B cell (primary cell): ENCODE measurements around the gene SMTN. TPM values are rescaled to one million over a fixed set of nuclear protein-coding genes. Genes with fewer than 3 reads are reported as not detected.

Experiments
- ATAC-seq: fragments of 200-7000 bp; cut with Tn5 transposase; one replicate; pipeline ENCODE4 v1.10.0; 2021; ENCODE audit warnings: low read depth, mild to moderate bottlenecking, moderate number of reproducible peaks, moderate library complexity
- CTCF ChIA-PET: fragments of 350-600 bp; sonication (Branson Sonifier 250); formaldehyde crosslinking; loops from one replicate; lab custom pipeline; 2021; ENCODE audit warnings: antibody characterized with exemption, inconsistent platforms; lab: Charles Lee
- POLR2A ChIA-PET: fragments of 350-600 bp; sonication (Branson Sonifier 250); formaldehyde crosslinking; loops from one replicate; lab custom pipeline; 2021; ENCODE audit warnings: antibody characterized with exemption; lab: Charles Lee
- DNase-seq: peaks from one replicate; pipeline ENCODE4 v3.0.0; 2013
- H2AFZ ChIP-seq: 2 replicates; pipeline ENCODE4 v1.6.1; 2012; ENCODE audit warnings: mild to moderate bottlenecking, low read depth, low read length; ENCODE audit not compliant: insufficient read depth, poor library complexity, severe bottlenecking
- H3K27ac ChIP-seq, 2 donors: 1 replicate in 1 of 2; 2 replicates in 1 of 2; pipeline ENCODE4 v1.5.1; 2012 to 2013; ENCODE audit warnings: low read length in 2 of 2, mild to moderate bottlenecking in 2 of 2, moderate library complexity in 1 of 2
- H3K27me3 ChIP-seq, 4 experiments: fragments of 200-600 bp in 1 of 4; sonication (generic) in 1 of 4; replicated peaks in 1 of 4; 1 replicate in 2 of 4; 2 replicates in 2 of 4; pipeline versions ENCODE4 v1.6.1 to v1.7.0; 2013 to 2016; ENCODE audit warnings: low read length in 3 of 4, mild to moderate bottlenecking in 2 of 4, mixed read lengths in 1 of 4, moderate library complexity in 1 of 4; ENCODE audit not compliant: insufficient read depth in 4 of 4, control insufficient read depth in 3 of 4; ENCODE audit errors: control extremely low read depth in 1 of 4
- H3K36me3 ChIP-seq, 2 experiments: replicated peaks in 1 of 2; 1 replicate in 1 of 2; 2 replicates in 1 of 2; pipeline versions ENCODE4 v1.6.1 to v1.7.1; 2013; ENCODE audit warnings: low read length in 1 of 2; ENCODE audit not compliant: insufficient read depth in 2 of 2, control insufficient read depth in 1 of 2; ENCODE audit errors: control extremely low read depth in 1 of 2, extremely low read depth in 1 of 2
- H3K4me1 ChIP-seq, 2 donors: fragments of 200-600 bp in 1 of 2; sonication (generic) in 1 of 2; 1 replicate in 1 of 2; 2 replicates in 1 of 2; pipeline versions ENCODE4 v1.5.1 to v1.6.1; 2013 to 2017; ENCODE audit warnings: low read length in 2 of 2; ENCODE audit not compliant: control insufficient read depth in 2 of 2, insufficient read depth in 2 of 2
- H3K4me2 ChIP-seq: replicated peaks from 2 replicates; pipeline ENCODE3; 2012; ENCODE audit warnings: mild to moderate bottlenecking, low read depth, low read length; ENCODE audit not compliant: poor library complexity, severe bottlenecking
- H3K4me3 ChIP-seq, 5 experiments: fragments of 200-600 bp in 1 of 5; sonication (generic) in 1 of 5; 1 replicate in 3 of 5; 2 replicates in 2 of 5; pipeline versions ENCODE4 v1.5.1 to v1.7.0; 2011 to 2016; ENCODE audit warnings: low read length in 4 of 5, mild to moderate bottlenecking in 4 of 5, low read depth in 2 of 5, control low read depth in 1 of 5, moderate library complexity in 1 of 5; ENCODE audit not compliant: insufficient read depth in 1 of 5; ENCODE audit errors: control extremely low read depth in 1 of 5, extremely low read depth in 1 of 5
- H3K79me2 ChIP-seq: fragments of 200-600 bp; sonication (generic); one replicate; pipeline ENCODE4 v1.6.0; 2016; ENCODE audit warnings: low read length; ENCODE audit not compliant: control insufficient read depth, insufficient read depth
- H3K9ac ChIP-seq: fragments of 200-600 bp; sonication (generic); 2 replicates; pipeline ENCODE4 v1.6.1; 2017; ENCODE audit warnings: mild to moderate bottlenecking, low read length, moderate library complexity
- H3K9me3 ChIP-seq, 3 donors: one replicate each; pipeline versions ENCODE4 v1.6.1 to v1.7.1; 2013; ENCODE audit warnings: low read length in 2 of 3; ENCODE audit not compliant: control insufficient read depth in 2 of 3, insufficient read depth in 1 of 3; ENCODE audit errors: control extremely low read depth in 1 of 3
- H4K20me1 ChIP-seq: 2 replicates; pipeline ENCODE4 v1.6.0; 2012; ENCODE audit warnings: mild to moderate bottlenecking, low read length; ENCODE audit not compliant: insufficient read depth, control insufficient read depth, poor library complexity, severe bottlenecking
- H3K27ac Mint-ChIP-seq: one replicate; pipeline ENCODE4 v1.8.0; 2021; ENCODE audit warnings: mixed read lengths
- H3K27me3 Mint-ChIP-seq: one replicate; pipeline ENCODE4 v1.8.0; 2021; ENCODE audit warnings: mixed read lengths
- H3K4me1 Mint-ChIP-seq: one replicate; pipeline ENCODE4 v1.8.0; 2021; ENCODE audit warnings: mixed read lengths
- H3K4me3 Mint-ChIP-seq: one replicate; pipeline ENCODE4 v1.8.0; 2021; ENCODE audit warnings: mixed read lengths
- H3K9me3 Mint-ChIP-seq: one replicate; pipeline ENCODE4 v1.8.0; 2022; ENCODE audit warnings: mixed read lengths; ENCODE audit not compliant: insufficient read depth
- CTCF ChIP-seq: fragments of 200-600 bp; IDR thresholded peaks from one replicate; pipeline ENCODE4 v1.8.0; 2022; ENCODE audit warnings: antibody characterized with exemption, mild to moderate bottlenecking
- EZH2 ChIP-seq: IDR thresholded peaks from 2 replicates; pipeline ENCODE4 v1.6.1; 2012; ENCODE audit warnings: borderline replicate concordance, low read depth, mild to moderate bottlenecking, moderate library complexity, low read length; ENCODE audit not compliant: insufficient read depth, poor library complexity, severe bottlenecking
- WGBS: methylation state at CpG from one replicate; pipeline ENCODE4 v1.1.5; 2013; ENCODE audit warnings: missing lambda C conversion rate; ENCODE audit not compliant: insufficient coverage; 5-methylcytosine and 5-hydroxymethylcytosine counted together
- intact Hi-C: fragments of 100-400 bp; cut with micrococcal nuclease; formaldehyde crosslinking; loops from one replicate; pipeline ENCODE4 v1.10.0; 2022
- polyA minus RNA-seq: library from RNA; depleted of rRNA, polyadenylated mRNA; stranded (reverse); fragments of >200 nt; gene quantifications from 2 replicates; pipeline ENCODE4 v1.2.3, GENCODE V29; 2012
- polyA plus RNA-seq: library from polyadenylated mRNA; depleted of rRNA; stranded (reverse); fragments of >200 nt; gene quantifications from 2 replicates; pipeline ENCODE4 v1.2.3, GENCODE V29; 2012
- total RNA-seq, 2 donors: library from RNA; stranded (reverse); fragments of 120-200 nt in 1 of 2; gene quantifications; 1 replicate in 1 of 2; 2 replicates in 1 of 2; pipeline versions ENCODE4 v1.2.3 to v1.2.4, GENCODE V29; 2013 to 2022

The SMTN gene
- 4.0 and 4.7 TPM in 2 replicates for total RNA-seq
- 5.4 TPM for total RNA-seq (2013)
- 5.3 and 7.0 TPM in 2 replicates for polyA plus RNA-seq
- polyA minus RNA-seq, result 2.7 and 4.6 TPM in 2 replicates

GRCh38 chr22:31080848-31081649 lies at the start of gene SMTN:
Gene SMTN, plus strand, starts transcription at chr22:31081318. Its CDS starts 1,941 bp downstream, at chr22:31083259.
- Histone ChIP-seq H3K4me2 (peak within 1 kb of the TSS; percentile 78), H2AFZ (peak within 1 kb of the TSS; percentile 87), H3K4me1 (peaks cover 22 to 50% of the 10 kb centered on the region in 2 donors), H4K20me1 (no peaks in the 10 kb centered on the region), H3K36me3 (no peaks in the 10 kb centered on the region), H3K79me2 (peaks cover 4% of the 10 kb centered on the region), H3K27me3 (no peaks in the 10 kb centered on the region), H3K9ac (peak within 1 kb of the TSS; percentile 69), H3K4me3 (peak within 1 kb of the TSS; percentile 8 to 75 (median 67)), H3K9me3 (no peaks in the 10 kb centered on the region), H3K27ac (no peak within 1 kb of the TSS)
- TF ChIP-seq CTCF (no peak), EZH2 (no peak)
- ATAC-seq, result peak; percentile 77
- DNase-seq, result peak; percentile 93
- H3K27ac Mint-ChIP-seq, result peak within 1 kb of the TSS; percentile 58
- peaks cover 34% of the 10 kb centered on the region for H3K4me1 Mint-ChIP-seq
- under 1% methylated on average over 58 of the region's 63 CpGs for WGBS
- H3K27me3 Mint-ChIP-seq, result no peaks in the 10 kb centered on the region
- peak within 1 kb of the TSS; percentile 92 for H3K4me3 Mint-ChIP-seq
- POLR2A ChIA-PET, result interaction anchor here (0.7 kb wide), 1 partner anchor 446 kb away, joined by 4 read pairs; no protein-coding TSS in a partner anchor
- CTCF ChIA-PET, result interaction anchor here (1.1 to 1.3 kb wide), 3 partner anchors 28 to 446 kb away, joined by 3 to 4 read pairs (median 4); no protein-coding TSS in a partner anchor
- intact Hi-C loops, result loop anchor here (1.0 to 5.0 kb wide), 3 partner anchors 112 to 551 kb away; partner anchors contain the start of genes PIK3IP1 and TUG1
- no peaks in the 10 kb centered on the region for H3K9me3 Mint-ChIP-seq
